H9 (cell line): Measurements from ENCODE around the gene MMEL1. TPM values are rescaled to one million over a fixed set of nuclear protein-coding genes. Genes with fewer than 3 reads are reported as not detected.

ENCODE experiments used
- DNase-seq: peaks from one replicate; pipeline ENCODE4 v3.0.0-alpha.2; 2017
- H2AFZ ChIP-seq: one replicate; pipeline ENCODE4 v1.6.1; 2013; ENCODE audit warnings: mild to moderate bottlenecking, low read length, control low read depth, moderate library complexity
- H2AK5ac ChIP-seq: 2 replicates; pipeline ENCODE4 v1.6.1; 2013; ENCODE audit warnings: low read length, control low read depth, mixed read lengths; ENCODE audit not compliant: insufficient read length
- H2BK120ac ChIP-seq: one replicate; pipeline ENCODE4 v1.6.1; 2013; ENCODE audit warnings: low read depth, mild to moderate bottlenecking, low read length, control low read depth, inconsistent platforms; ENCODE audit not compliant: poor library complexity, severe bottlenecking
- H2BK12ac ChIP-seq: 2 replicates; pipeline ENCODE4 v1.6.1; 2013; ENCODE audit warnings: low read length, control low read depth, mixed read lengths, low read depth; ENCODE audit not compliant: insufficient read length
- H2BK15ac ChIP-seq: 2 replicates; pipeline ENCODE4 v1.6.1; 2013; ENCODE audit warnings: low read depth, low read length, control low read depth
- H2BK20ac ChIP-seq: one replicate; pipeline ENCODE4 v1.6.1; 2013; ENCODE audit warnings: low read depth, mild to moderate bottlenecking, low read length, control low read depth, inconsistent platforms; ENCODE audit not compliant: poor library complexity, severe bottlenecking
- H2BK5ac ChIP-seq: 2 replicates; pipeline ENCODE4 v1.6.1; 2013; ENCODE audit warnings: low read length, control low read depth, mixed read lengths; ENCODE audit not compliant: insufficient read length
- H3K14ac ChIP-seq: 2 replicates; pipeline ENCODE4 v1.6.1; 2013; ENCODE audit warnings: low read length, control low read depth; ENCODE audit not compliant: insufficient read depth
- H3K18ac ChIP-seq: 2 replicates; pipeline ENCODE4 v1.6.1; 2013; ENCODE audit warnings: low read depth, mild to moderate bottlenecking, mixed read lengths, low read length, control low read depth; ENCODE audit not compliant: insufficient read length
- H3K23ac ChIP-seq: 2 replicates; pipeline ENCODE4 v1.6.1; 2013; ENCODE audit warnings: low read length, control low read depth, mixed read lengths, low read depth; ENCODE audit not compliant: insufficient read length
- H3K23me2 ChIP-seq: 2 replicates; pipeline ENCODE4 v1.6.1; 2013; ENCODE audit warnings: low read depth, mild to moderate bottlenecking, mixed read lengths, low read length, control low read depth; ENCODE audit not compliant: insufficient read length, poor library complexity, severe bottlenecking
- H3K27ac ChIP-seq: 2 replicates; pipeline ENCODE4 v1.5.1; 2013; ENCODE audit warnings: low read length, control low read depth, mixed read lengths, low read depth; ENCODE audit not compliant: insufficient read length
- H3K27me3 ChIP-seq: 2 replicates; pipeline ENCODE4 v1.6.1; 2013; ENCODE audit warnings: low read length, control low read depth, inconsistent platforms; ENCODE audit not compliant: insufficient read depth
- H3K4ac ChIP-seq: 2 replicates; pipeline ENCODE4 v1.6.1; 2013; ENCODE audit warnings: low read depth, mild to moderate bottlenecking, control low read depth, inconsistent platforms, low read length, moderate library complexity
- H3K4me1 ChIP-seq: 2 replicates; pipeline ENCODE4 v1.6.1; 2013; ENCODE audit warnings: low read length, control low read depth, inconsistent platforms; ENCODE audit not compliant: insufficient read depth
- H3K4me2 ChIP-seq: 2 replicates; pipeline ENCODE4 v1.6.1; 2013; ENCODE audit warnings: low read length, control low read depth, mixed read lengths; ENCODE audit not compliant: insufficient read length, insufficient read depth
- H3K56ac ChIP-seq: 2 replicates; pipeline ENCODE4 v1.6.1; 2013; ENCODE audit warnings: low read depth, mild to moderate bottlenecking, mixed read lengths, low read length, control low read depth; ENCODE audit not compliant: insufficient read length
- H3K79me1 ChIP-seq: 2 replicates; pipeline ENCODE4 v1.6.1; 2013; ENCODE audit warnings: low read depth, mild to moderate bottlenecking, moderate library complexity, low read length, control low read depth, inconsistent platforms; ENCODE audit not compliant: insufficient read depth, poor library complexity, severe bottlenecking
- H3K79me2 ChIP-seq: 2 replicates; pipeline ENCODE4 v1.6.1; 2013; ENCODE audit warnings: low read length, control low read depth, inconsistent platforms; ENCODE audit not compliant: insufficient read depth
- H3K9ac ChIP-seq: 2 replicates; pipeline ENCODE4 v1.6.1; 2013; ENCODE audit warnings: low read length, control low read depth, mixed read lengths; ENCODE audit not compliant: insufficient read length; ENCODE audit errors: extremely low read depth
- H3K9me3 ChIP-seq: one replicate; pipeline ENCODE4 v1.6.1; 2013; ENCODE audit warnings: low read depth, low read length, inconsistent platforms; ENCODE audit not compliant: control insufficient read depth
- H3T11ph ChIP-seq: one replicate; pipeline ENCODE4 v1.6.1; 2013; ENCODE audit warnings: mild to moderate bottlenecking, low read length, control low read depth, inconsistent platforms
- H4K20me1 ChIP-seq: one replicate; pipeline ENCODE4 v1.6.1; 2013; ENCODE audit not compliant: control insufficient read depth, insufficient read length, insufficient read depth
- H4K5ac ChIP-seq: 2 replicates; pipeline ENCODE4 v1.6.1; 2013; ENCODE audit warnings: low read depth, mild to moderate bottlenecking, mixed read lengths, low read length, control low read depth; ENCODE audit not compliant: insufficient read length
- H4K8ac ChIP-seq: replicated peaks from 2 replicates; pipeline ENCODE4 v1.6.1; 2013; ENCODE audit warnings: low read length, control low read depth, mixed read lengths, low read depth; ENCODE audit not compliant: insufficient read length
- H4K91ac ChIP-seq: 2 replicates; pipeline ENCODE4 v1.6.1; 2013; ENCODE audit warnings: low read depth, mild to moderate bottlenecking, moderate library complexity, mixed read lengths, low read length, control low read depth; ENCODE audit not compliant: insufficient read length
- H3K27ac Mint-ChIP-seq, 3 experiments: 2 replicates in 2 of 3; 3 replicates in 1 of 3; pipeline ENCODE4 v1.8.0; 2020 to 2021; ENCODE audit warnings: mixed read lengths in 3 of 3, mild to moderate bottlenecking in 1 of 3, moderate library complexity in 1 of 3
- H3K27me3 Mint-ChIP-seq: 2 replicates; pipeline ENCODE4 v1.8.0; 2021; ENCODE audit warnings: low read depth, mild to moderate bottlenecking, moderate library complexity, mixed read lengths
- H3K36me3 Mint-ChIP-seq, 3 experiments: 2 replicates in 2 of 3; 3 replicates in 1 of 3; pipeline ENCODE4 v1.8.0; 2020 to 2021; ENCODE audit warnings: low read depth in 3 of 3, mixed read lengths in 3 of 3; ENCODE audit not compliant: insufficient read depth in 1 of 3
- H3K4me1 Mint-ChIP-seq, 2 experiments: 2 replicates each; pipeline ENCODE4 v1.8.0; 2020; ENCODE audit warnings: mixed read lengths in 2 of 2
- H3K4me3 Mint-ChIP-seq, 2 experiments: 2 replicates in 1 of 2; 3 replicates in 1 of 2; pipeline ENCODE4 v1.8.0; 2020 to 2021; ENCODE audit warnings: mild to moderate bottlenecking in 2 of 2, mixed read lengths in 2 of 2, moderate library complexity in 1 of 2
- H3K9me3 Mint-ChIP-seq, 2 experiments: 2 replicates in 1 of 2; 3 replicates in 1 of 2; pipeline ENCODE4 v1.8.0; 2020; ENCODE audit warnings: mild to moderate bottlenecking in 2 of 2, mixed read lengths in 2 of 2, moderate library complexity in 1 of 2
- CTCF ChIP-seq: fragments of 200-600 bp; sonication (generic); conservative IDR thresholded peaks from 3 replicates; pipeline ENCODE4 v1.8.0; 2021; ENCODE audit warnings: antibody characterized with exemption, mild to moderate bottlenecking
- WGBS: extraction: QIAGEN DNeasy Blood & Tissue Kit; methylation state at CpG from one replicate; pipeline ENCODE4 v1.1.7; 2013; ENCODE audit warnings: missing lambda C conversion rate, low lambda C conversion rate, mixed read lengths; ENCODE audit not compliant: insufficient read length; ENCODE audit errors: extremely low coverage; 5-methylcytosine and 5-hydroxymethylcytosine counted together
- total RNA-seq: library from RNA; stranded (reverse); gene quantifications from 2 replicates; pipeline ENCODE4 v1.2.1, GENCODE V29; 2021

MMEL1 gene
- total RNA-seq, 1 experiment from 2014 or later: 0.42 TPM

- no peak overlapping the region for H2BK20ac ChIP-seq
- WGBS: no CpG with 5 or more reads among the region's 25 CpGs
- Mint-ChIP-seq H3K4me3 (no peak overlapping the region), H3K27me3 (peaks cover 20% of the 10 kb centered on the region), H3K4me1 (no peaks in the 10 kb centered on the region), H3K27ac (no peak overlapping the region), H3K9me3 (peaks cover 1 to 6% of the 10 kb centered on the region in 2 experiments; a peak in 3 of 5 replicates), H3K36me3 (no peaks in the 10 kb centered on the region)
- H3K4me2 ChIP-seq: no peak overlapping the region
- no peaks in the 10 kb centered on the region for H3K9me3 ChIP-seq
- no peaks in the 10 kb centered on the region for H3K27me3 ChIP-seq
- H2BK120ac ChIP-seq: no peak overlapping the region
- no peak overlapping the region for H3K27ac ChIP-seq
- no peak overlapping the region for H4K8ac ChIP-seq
- DNase-seq: no peak
- no peak overlapping the region for H4K91ac ChIP-seq
- no peaks in the 10 kb centered on the region for H4K20me1 ChIP-seq
- no peak overlapping the region for H3K56ac ChIP-seq
- no peak overlapping the region for H2BK12ac ChIP-seq
- H2BK15ac ChIP-seq: no peak overlapping the region
- H2AK5ac ChIP-seq: no peak overlapping the region
- no peak overlapping the region for H3T11ph ChIP-seq
- H3K23me2 ChIP-seq: no peaks in the 10 kb centered on the region
- no peak for TF ChIP-seq CTCF
- no peak overlapping the region for H2BK5ac ChIP-seq
- no peak overlapping the region for H2AFZ ChIP-seq
- H3K79me1 ChIP-seq: no peaks in the 10 kb centered on the region
- H3K23ac ChIP-seq: no peak overlapping the region
- H3K14ac ChIP-seq: 0 out of 2 replicates have a peak overlapping the region, but pooled peaks have one; percentile 35
- no peak overlapping the region for H4K5ac ChIP-seq
- no peak overlapping the region for H3K9ac ChIP-seq
- H3K18ac ChIP-seq: no peak overlapping the region
- H3K4me1 ChIP-seq: no peaks in the 10 kb centered on the region
- H3K79me2 ChIP-seq: no peaks in the 10 kb centered on the region
- no peak overlapping the region for H3K4ac ChIP-seq
Measured at GRCh38 chr1:2603521-2604155, 29.2 kb downstream of the MMEL1 start.
